PC-3 (cell line): Measurements from ENCODE around the gene DAB1.

Source experiments
- CTCF ChIP-seq: fragments of 300-600 bp; sonication (generic); conservative IDR thresholded peaks from 2 replicates; pipeline ENCODE4 v1.5.1; 2017; ENCODE audit warnings: antibody characterized with exemption, low read depth, mild to moderate bottlenecking, low read length
- EZH2 ChIP-seq: fragments of 300-600 bp; sonication (generic); IDR thresholded peaks from one replicate; pipeline ENCODE4 v1.6.1; 2017; ENCODE audit warnings: antibody characterized with exemption, mild to moderate bottlenecking, low read length; ENCODE audit not compliant: unreplicated experiment
- EZH2phosphoT487 ChIP-seq: fragments of 300-600 bp; sonication (generic); IDR thresholded peaks from 2 replicates; pipeline ENCODE4 v1.6.1; 2018; ENCODE audit warnings: mild to moderate bottlenecking, antibody characterized with exemption, low read length, borderline replicate concordance

DNA sequence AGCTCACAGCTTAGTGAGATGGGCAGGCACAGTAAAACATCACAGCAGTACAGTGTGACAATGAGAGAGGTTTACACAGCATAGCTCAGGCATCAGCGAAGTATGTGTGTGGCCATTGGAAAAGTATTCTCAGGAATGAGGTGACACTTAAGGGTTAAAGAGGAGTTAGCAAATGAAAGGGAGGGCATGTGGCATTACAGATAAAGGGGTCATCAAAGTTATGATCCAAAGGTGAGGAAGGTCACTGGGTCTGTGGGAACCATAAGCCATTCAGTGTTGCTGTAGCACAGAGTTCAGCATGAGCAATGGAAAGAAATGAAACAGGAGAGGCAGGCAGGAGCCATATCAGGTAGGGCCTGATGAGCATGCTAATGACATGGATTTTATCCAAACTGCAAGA lies 453.6 kb downstream of the DAB1 start:
- TF ChIP-seq EZH2, result no peak
- no peak for TF ChIP-seq EZH2phosphoT487
- no peak for TF ChIP-seq CTCF
